ENCODE measurements around the gene INTS14. TPM values are rescaled to one million over a fixed set of nuclear protein-coding genes. Genes with fewer than 3 reads are reported as not detected.

The INTS14 gene
- total and polyA plus RNA-seq, 2 of the 8 experiments (the other 6 are each of a cell fraction or from before 2014, with no cell fraction given) = 33.1 to 33.7 TPM

- TF ChIP-seq CHD7 (IDR thresholded peaks at IDR 0.05; ENCODE audit: insufficient replicate concordance, low read length) (no peak), RNF2 (IDR thresholded peaks at IDR 0.05; ENCODE audit: borderline replicate concordance, low read depth, low read length, missing control alignments, poor library complexity, severe bottlenecking) (no peak), BACH1 (IDR thresholded peaks at IDR 0.05; ENCODE audit: low read length) (peak; percentile 87), BRCA1 (IDR thresholded peaks at IDR 0.05; ENCODE audit: low read depth, low read length) (no peak), GTF2F1 (IDR thresholded peaks at IDR 0.05; ENCODE audit: borderline replicate concordance, low read depth, low read length) (no peak), RXRA (IDR thresholded peaks at IDR 0.05; ENCODE audit: insufficient read depth, low read depth, low read length) (no peak), SIRT6 (IDR thresholded peaks at IDR 0.05; ENCODE audit: low read length) (no peak), TCF12 (IDR thresholded peaks at IDR 0.05; ENCODE audit: low read depth, low read length) (no peak), MAX (IDR thresholded peaks at IDR 0.05) (no peak), MAFK (IDR thresholded peaks at IDR 0.05; ENCODE audit: low read depth, low read length) (peak; percentile 61; the same call in 1 of the 2 replicates), TEAD4 (IDR thresholded peaks at IDR 0.05; ENCODE audit: low read depth, low read length) (no peak)
Measured at GRCh38 chr15:65598468-65598867, 12.5 kb downstream of the INTS14 start (continued).
